RCC 7860 (cell line): ENCODE data around the gene ZKSCAN5.

Source experiments
- DNase-seq: peaks from one replicate; pipeline ENCODE4 v3.0.0-alpha.2; 2015; ENCODE audit warnings: low spot score
- FAIRE-seq: peaks from 2 replicates; lab custom pipeline; 2012; peaks lifted over from hg19 to GRCh38; lab: Jason Lieb, UNC

ZKSCAN5 gene

GRCh38 chr7:99504603-99505323 lies at the start of gene ZKSCAN5:
TSS of gene ZKSCAN5 (plus strand) at chr7:99504662. CDS start at chr7:99506045, 1,383 bp downstream.
- peak; percentile 28 for FAIRE-seq
- DNase-seq = peak; percentile 95

- FAIRE-seq = no peak
- no peak for DNase-seq
These were observed 48.6 kb upstream of the ZKSCAN5 start for GRCh38 chr7:99455874-99456273.

GRCh38 chr7:99456288-99456687 lies 48.2 kb upstream of the ZKSCAN5 start:
- no peak for DNase-seq
- no peak for FAIRE-seq

- FAIRE-seq = no peak
- DNase-seq = no peak
These were observed 47.3 kb upstream of the ZKSCAN5 start for GRCh38 chr7:99457050-99457649.

GRCh38 chr7:99457650-99458493 lies 46.6 kb upstream of the ZKSCAN5 start:
- FAIRE-seq (no peak), DNase-seq (no peak)

- no peak for FAIRE-seq
These were observed 45.4 kb upstream of the ZKSCAN5 start for GRCh38 chr7:99459087-99459486.

GRCh38 chr7:99460651-99461050 lies 43.8 kb upstream of the ZKSCAN5 start:
- FAIRE-seq = no peak

More at GRCh38 chr7:99459087-99459486, 45.4 kb upstream of the ZKSCAN5 start:
- peak; percentile 20 for DNase-seq

GRCh38 chr7:99461221-99461620 lies 43.2 kb upstream of the ZKSCAN5 start:
- FAIRE-seq = no peak

More at GRCh38 chr7:99460651-99461050, 43.8 kb upstream of the ZKSCAN5 start:
- DNase-seq = no peak

GRCh38 chr7:99465421-99465768 lies 39.1 kb upstream of the ZKSCAN5 start:
- DNase-seq (no peak), FAIRE-seq (no peak)

More at GRCh38 chr7:99461221-99461620, 43.2 kb upstream of the ZKSCAN5 start:
- no peak for DNase-seq

GRCh38 chr7:99468336-99468918 lies 36.0 kb upstream of the ZKSCAN5 start:
- FAIRE-seq = no peak

GRCh38 chr7:99469381-99470065 lies 34.9 kb upstream of the ZKSCAN5 start:
- DNase-seq = no peak
- FAIRE-seq = no peak

More at GRCh38 chr7:99468336-99468918, 36.0 kb upstream of the ZKSCAN5 start:
- DNase-seq = no peak

- FAIRE-seq (peak; percentile 95), DNase-seq (peak; percentile 91)
These were observed 31.7 kb upstream of the ZKSCAN5 start, which contains the start of gene ZNF789 for GRCh38 chr7:99472561-99473314. TSS of gene ZNF789 (plus strand) at chr7:99472890. CDS start at chr7:99476457, 3,567 bp downstream.

- peak; percentile 62 for DNase-seq
- FAIRE-seq = peak; percentile 45
These were observed 31.2 kb upstream of the ZKSCAN5 start for GRCh38 chr7:99473315-99473596.

- no peak for DNase-seq
- no peak for FAIRE-seq
These were observed 28.4 kb upstream of the ZKSCAN5 start for GRCh38 chr7:99476107-99476506.

GRCh38 chr7:99478464-99479440 lies 25.7 kb upstream of the ZKSCAN5 start:
- FAIRE-seq = no peak

GRCh38 chr7:99485094-99485493 lies 19.4 kb upstream of the ZKSCAN5 start:
- no peak for DNase-seq
- no peak for FAIRE-seq

More at GRCh38 chr7:99478464-99479440, 25.7 kb upstream of the ZKSCAN5 start:
- DNase-seq = no peak

- no peak for DNase-seq
- FAIRE-seq = no peak
These were observed 15.2 kb upstream of the ZKSCAN5 start for GRCh38 chr7:99489235-99489634.

GRCh38 chr7:99490878-99491277 lies 13.6 kb upstream of the ZKSCAN5 start:
- FAIRE-seq = no peak

GRCh38 chr7:99493823-99494222 lies 10.6 kb upstream of the ZKSCAN5 start:
- no peak for FAIRE-seq
- no peak for DNase-seq

More at GRCh38 chr7:99490878-99491277, 13.6 kb upstream of the ZKSCAN5 start:
- no peak for DNase-seq
